ENCODE results near the gene ARSI.
"Not testable (repeated sequence)": the region's sequence is repeated elsewhere in the genome, so short reads cannot be mapped to it uniquely, and the experiment has no call there.

Gene ARSI

GRCh38 chr5:150263375-150263775 lies 39.3 kb downstream of the ARSI start:
- DNase-seq: no peak

GRCh38 chr5:150262502-150262901 lies 40.2 kb downstream of the ARSI start:
- no peak for DNase-seq

DNA sequence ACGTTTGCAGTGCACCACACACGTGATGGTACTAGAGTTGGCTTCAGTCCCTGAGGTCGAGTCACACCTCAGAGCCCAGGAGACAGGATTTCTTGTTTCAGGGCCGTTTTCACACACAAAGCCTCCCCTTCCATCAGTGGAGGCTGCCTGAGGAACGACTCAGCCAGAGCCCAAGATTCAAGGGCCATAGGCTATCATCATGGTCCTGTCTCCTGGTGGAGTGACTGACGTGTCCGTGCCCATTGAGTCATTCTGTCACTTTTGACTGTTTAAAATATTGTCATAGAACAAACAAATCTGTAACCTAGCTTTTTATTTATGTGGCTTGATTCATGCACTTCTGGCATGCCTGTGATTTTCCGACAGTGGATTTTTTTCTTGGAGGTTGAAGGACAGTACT lies 41.5 kb downstream of the ARSI start:
- DNase-seq: no peak

GRCh38 chr5:150258130-150258529 lies 44.6 kb downstream of the ARSI start:
- no peak for DNase-seq

- DNase-seq: no peak
Observed at GRCh38 chr5:150257424-150257823, 45.3 kb downstream of the ARSI start.

DNA sequence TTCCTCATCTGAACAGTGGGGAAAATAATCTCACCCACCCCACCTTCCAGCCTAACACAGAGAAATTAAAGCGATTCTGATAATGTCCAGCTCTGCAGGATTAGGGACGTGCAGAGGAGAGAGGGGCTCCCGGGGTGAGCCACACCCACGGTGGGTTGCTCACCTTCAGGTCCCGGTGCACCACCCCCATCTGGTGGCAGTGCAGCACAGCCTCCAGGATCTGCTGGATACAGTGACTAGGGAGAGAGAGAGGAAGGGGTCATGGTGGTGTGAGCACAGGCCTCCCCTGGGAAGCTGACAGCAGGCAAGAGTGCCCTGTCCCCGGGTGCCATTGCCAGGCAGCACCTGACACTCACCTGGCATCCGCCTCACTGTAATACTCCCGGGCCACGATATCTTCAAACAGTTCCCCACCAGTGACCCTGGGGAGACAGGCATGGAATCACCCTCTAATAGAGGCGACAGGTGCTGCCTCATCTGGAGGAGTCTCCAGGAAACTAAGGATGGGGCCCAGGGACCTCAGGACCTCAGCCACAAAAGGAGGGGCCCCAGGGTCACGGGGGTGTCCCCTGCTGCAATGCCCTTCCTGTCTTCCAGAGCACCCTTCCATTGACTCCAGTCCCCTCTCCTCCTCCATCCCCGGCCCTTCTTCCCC lies 46.2 kb downstream of the ARSI start:
- no peak for DNase-seq

DNA sequence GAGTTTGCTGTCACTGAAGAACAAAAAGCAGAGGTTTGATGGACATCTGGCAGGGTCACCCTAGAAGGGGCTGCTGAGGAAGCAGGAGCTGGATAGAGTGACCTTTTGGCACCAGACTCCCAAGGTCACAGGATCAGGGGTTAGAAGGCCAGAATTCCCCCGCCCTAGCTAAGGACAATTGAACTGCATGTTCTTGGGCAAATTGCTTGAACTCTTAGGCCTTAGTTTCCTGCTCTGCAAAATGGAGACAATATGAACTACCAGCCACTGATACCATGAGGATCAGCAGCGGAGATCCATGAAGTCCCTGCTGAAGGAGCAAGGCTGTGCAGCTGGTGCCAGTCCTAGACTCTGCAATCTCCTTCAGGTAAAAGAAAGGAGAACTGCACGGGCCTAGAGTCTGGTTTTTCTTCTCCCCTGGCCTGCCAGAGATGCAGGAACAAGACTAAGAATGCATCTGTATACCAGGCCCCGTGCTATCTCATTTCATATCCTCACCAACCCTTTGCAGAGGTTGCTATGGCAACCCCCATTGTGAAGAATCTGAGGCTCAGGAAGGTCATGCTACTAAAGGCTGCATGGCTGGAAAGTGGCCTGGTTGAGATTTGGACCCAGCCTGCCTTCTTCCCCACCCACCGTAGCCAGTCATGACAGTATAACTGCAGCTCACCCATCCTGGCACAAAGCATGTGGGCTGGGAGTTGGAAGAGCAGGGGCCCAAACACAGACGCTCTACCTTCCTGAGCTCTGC lies 46.9 kb downstream of the ARSI start:
- no peak for DNase-seq

DNA sequence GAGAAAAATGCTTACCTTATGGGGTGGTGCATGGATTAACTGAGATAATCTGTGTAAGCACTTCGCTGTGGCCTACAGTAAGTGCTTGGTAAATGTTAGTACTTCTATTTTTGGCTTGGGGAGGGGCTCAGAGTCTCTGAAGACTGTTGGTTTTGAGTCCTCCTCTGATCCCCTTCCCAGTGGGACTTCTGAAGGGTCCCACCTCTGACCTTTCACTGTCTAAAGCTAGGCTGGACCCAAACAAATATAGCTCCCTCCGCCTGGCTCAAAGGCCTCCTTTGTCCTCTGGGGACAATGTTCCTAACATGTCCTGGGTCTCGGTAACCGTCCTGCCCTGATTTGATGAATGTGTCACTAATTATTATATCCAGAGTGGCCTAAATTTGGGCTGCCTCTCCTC lies 47.9 kb downstream of the ARSI start:
- DNase-seq: no peak

- no peak for DNase-seq
Observed at GRCh38 chr5:150254363-150254762, 48.3 kb downstream of the ARSI start.

GRCh38 chr5:150253416-150254208 lies 49.1 kb downstream of the ARSI start:
- no peak for DNase-seq

DNA sequence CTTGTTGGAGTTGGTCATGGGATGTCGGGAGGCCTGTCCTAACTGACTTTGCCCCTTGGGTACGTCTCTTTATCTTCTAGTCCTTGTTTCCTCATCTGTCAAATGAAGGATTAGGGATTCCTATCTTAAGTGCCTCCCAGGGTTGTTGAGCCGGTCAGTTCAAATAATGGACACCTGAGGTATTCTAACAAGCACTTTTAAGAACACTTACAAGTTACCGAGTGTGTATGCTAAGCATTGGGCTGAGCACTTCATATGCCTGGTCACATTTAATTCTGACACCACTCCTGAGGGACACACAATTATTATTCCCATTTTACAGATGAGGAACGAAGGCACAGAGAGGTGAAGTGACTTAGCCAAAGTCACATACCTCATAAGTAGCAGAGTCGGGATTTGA lies 50.2 kb downstream of the ARSI start:
- no peak for DNase-seq

DNA sequence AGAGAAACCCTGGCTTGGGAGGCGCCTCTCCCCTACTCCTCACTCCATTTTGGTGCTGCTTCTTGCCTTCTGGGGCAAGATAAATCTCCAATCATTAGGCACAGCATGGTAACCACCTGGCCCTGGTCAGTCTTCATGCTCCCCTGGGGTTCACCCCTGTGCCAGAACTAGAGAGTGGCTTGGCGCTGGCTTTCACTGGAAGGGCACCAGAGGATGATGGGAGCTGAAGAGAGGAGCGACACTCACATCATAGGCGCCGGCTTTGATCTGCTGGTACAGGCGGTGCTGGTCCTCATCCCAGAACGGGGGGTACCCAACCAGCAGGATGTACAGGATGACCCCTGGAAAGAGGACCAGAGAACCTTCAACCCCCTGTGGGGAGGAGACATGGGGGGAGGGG lies 51.2 kb downstream of the ARSI start:
- no peak for DNase-seq

- DNase-seq: no peak
Observed at GRCh38 chr5:150249744-150250143, 53.0 kb downstream of the ARSI start.

- DNase-seq: no peak
Observed at GRCh38 chr5:150248946-150249345, 53.8 kb downstream of the ARSI start.

GRCh38 chr5:150248493-150248892 lies 54.2 kb downstream of the ARSI start:
- DNase-seq: not testable (repeated sequence)

- DNase-seq: no peak
Observed at GRCh38 chr5:150247726-150248125, 55.0 kb downstream of the ARSI start.

DNA sequence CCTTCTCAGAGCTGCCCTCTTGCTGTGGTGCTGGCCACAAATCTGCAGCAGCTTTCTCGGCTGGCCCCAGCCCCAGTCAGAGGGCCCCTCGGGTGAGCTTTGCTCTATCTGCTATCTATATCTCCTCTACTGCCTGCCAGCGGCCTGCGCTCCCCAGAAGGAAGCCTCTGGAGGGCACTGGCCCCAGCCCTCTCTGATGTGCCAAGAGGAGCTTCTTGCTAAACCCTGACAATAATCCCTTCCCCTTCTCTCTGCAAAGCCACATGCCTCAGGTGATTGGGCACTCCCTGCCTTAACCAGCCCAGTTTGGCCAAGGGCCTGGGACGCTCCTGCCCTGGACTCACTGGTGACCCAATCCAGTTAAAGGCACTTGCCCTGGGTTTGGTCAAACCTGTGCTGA lies 55.9 kb downstream of the ARSI start:
- DNase-seq: no peak

- DNase-seq: no peak
Observed at GRCh38 chr5:150246429-150246828, 56.3 kb downstream of the ARSI start.
